HG03139 (cell line): ENCODE measurements around the gene BBOX1.
"Not testable (repeated sequence)": the region's sequence is repeated elsewhere in the genome, so short reads cannot be mapped to it uniquely, and the experiment has no call there.

Experiments
- ATAC-seq: cut with Tn5 transposase; IDR thresholded peaks from one replicate; pipeline ENCODE4 v1.9.1; 2021; ENCODE audit not compliant: unreplicated experiment

BBOX1 gene, protein sequence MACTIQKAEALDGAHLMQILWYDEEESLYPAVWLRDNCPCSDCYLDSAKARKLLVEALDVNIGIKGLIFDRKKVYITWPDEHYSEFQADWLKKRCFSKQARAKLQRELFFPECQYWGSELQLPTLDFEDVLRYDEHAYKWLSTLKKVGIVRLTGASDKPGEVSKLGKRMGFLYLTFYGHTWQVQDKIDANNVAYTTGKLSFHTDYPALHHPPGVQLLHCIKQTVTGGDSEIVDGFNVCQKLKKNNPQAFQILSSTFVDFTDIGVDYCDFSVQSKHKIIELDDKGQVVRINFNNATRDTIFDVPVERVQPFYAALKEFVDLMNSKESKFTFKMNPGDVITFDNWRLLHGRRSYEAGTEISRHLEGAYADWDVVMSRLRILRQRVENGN

GRCh38 chr11:27040302-27041115, at the start of gene BBOX1:
Gene BBOX1, plus strand, starts transcription at chr11:27040815. Its CDS starts 14,616 bp downstream, at chr11:27055431.
- no peak for ATAC-seq

- ATAC-seq: no peak
Observed at GRCh38 chr11:26992031-26992541, 48.5 kb upstream of the BBOX1 start.

DNA sequence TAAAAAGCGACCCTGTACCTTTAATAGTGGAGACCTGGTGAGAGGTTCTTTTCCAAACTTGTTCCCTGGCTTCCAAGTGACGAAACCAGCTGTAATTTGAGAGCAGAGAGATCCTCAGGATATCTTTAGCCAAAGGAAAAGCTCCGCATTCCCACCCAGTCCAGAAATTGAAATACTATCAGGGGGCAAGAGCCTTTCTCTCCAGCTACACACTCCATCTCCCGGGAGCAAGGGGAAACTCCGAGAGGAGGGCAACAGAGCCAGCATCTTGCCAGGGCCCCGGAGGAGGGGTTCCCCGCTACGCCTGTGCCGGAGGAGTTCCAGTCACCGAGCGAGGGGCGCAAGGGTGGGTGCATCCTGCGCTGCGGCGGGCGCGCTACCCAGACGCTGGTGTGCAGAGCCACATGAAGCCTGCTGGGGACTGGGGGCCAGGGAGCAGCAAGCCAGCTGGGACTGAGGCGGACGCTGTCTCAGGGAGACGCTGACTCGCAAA, 46.6 kb upstream of the BBOX1 start, which contains the start of gene FIBIN:
TSS of gene FIBIN (plus strand) at position 148 of the 493 bp plus-strand sequence. CDS start 415 bp downstream, outside the sequence.
- no peak for ATAC-seq

GRCh38 chr11:26994631-26995095, 46.0 kb upstream of the BBOX1 start:
- no peak for ATAC-seq

DNA sequence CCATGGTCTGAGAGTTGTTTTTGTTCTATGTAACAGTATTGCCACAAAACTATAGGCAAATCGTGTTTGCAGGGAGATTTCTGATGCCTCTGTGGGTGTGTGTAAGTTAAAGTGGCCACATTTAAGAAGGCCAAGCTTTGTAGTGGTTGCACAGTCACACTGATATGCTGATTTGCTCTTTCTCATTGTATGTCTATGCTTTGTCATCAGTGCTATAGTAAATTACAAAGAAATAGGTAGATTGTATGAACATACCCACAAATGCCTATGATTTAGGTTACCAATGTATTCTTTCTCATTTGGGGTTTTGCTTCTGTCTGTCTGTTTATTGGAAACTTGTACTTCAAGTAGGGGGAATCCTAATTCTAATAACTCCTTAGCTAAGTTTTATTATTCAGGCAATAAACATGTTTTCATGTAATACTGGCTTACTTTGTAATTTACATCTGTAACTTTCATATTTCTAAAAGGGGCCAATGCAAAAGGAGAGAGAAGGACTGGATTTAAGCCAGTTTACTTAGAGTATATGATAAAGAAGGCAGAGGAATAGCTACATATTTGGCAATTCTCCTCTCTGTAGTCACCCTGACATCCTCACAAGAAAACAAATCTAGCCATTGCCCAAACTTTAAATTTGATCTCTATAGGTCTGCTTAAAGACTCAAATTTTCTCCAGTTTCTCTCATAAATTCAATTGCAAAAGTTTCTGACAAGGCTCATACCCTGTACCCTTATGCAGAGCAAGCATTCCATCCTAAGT, 44.7 kb upstream of the BBOX1 start:
- no peak for ATAC-seq

- ATAC-seq: no peak
Observed at GRCh38 chr11:26997378-26997777, 43.2 kb upstream of the BBOX1 start.

GRCh38 chr11:27001136-27001730, 39.4 kb upstream of the BBOX1 start:
- ATAC-seq: not testable (repeated sequence)

DNA sequence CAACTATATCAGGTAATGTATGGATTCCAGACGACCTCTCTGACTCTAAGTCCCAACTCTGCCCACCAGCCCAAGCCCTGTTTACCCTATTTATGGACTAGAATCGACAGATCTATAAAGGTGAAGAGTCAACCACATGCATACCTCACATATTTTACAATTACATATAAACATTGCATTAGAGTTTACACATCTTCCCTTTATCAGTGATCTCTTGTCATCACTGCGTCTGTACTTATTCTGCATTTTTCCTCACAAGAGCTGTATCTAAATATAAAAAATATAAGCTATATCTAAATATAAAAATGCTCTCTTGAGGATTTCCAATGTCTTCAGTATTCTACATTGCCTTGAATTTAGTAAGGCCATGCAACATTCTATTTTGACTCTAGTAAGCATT, 38.2 kb upstream of the BBOX1 start:
- no peak for ATAC-seq

GRCh38 chr11:27002838-27003237, 37.8 kb upstream of the BBOX1 start:
- ATAC-seq: no peak

- ATAC-seq: no peak
Observed at GRCh38 chr11:27004103-27004502, 36.5 kb upstream of the BBOX1 start.

GRCh38 chr11:27008811-27009535, 31.6 kb upstream of the BBOX1 start:
- ATAC-seq: no peak

GRCh38 chr11:27011560-27012233, 28.9 kb upstream of the BBOX1 start:
- ATAC-seq: no peak

GRCh38 chr11:27012234-27012921, 28.2 kb upstream of the BBOX1 start:
- ATAC-seq: no peak

GRCh38 chr11:27013781-27014361, 26.7 kb upstream of the BBOX1 start:
- no peak for ATAC-seq

DNA sequence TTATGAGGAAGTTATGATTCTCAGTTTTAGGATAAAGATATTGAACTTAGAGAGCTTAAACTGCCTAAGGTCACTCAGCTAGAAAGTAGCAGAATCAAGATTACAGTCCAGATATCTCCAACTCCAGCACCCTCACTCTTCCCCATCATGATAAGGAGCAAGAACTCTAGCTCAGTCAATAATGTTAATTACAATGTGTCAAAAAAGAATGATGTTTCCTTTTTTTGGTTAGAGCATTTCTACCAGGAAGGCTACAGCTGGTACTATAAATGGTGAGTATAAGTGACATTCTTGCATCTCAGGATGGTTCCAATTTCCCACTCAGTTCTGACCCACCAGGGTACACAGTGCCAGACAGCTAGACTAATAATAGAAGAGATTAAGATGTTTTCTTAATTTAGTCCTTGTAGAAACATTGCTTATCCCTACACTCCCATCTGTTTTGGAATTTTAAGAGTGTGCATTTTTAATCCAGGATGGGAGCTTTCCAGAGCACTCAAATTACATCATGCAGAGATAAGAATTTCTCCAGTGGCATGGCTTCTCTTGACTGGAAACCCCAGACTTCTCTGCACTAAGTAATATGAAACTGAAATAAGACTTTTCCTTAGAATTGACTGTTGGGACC, 21.6 kb upstream of the BBOX1 start:
- ATAC-seq: no peak

DNA sequence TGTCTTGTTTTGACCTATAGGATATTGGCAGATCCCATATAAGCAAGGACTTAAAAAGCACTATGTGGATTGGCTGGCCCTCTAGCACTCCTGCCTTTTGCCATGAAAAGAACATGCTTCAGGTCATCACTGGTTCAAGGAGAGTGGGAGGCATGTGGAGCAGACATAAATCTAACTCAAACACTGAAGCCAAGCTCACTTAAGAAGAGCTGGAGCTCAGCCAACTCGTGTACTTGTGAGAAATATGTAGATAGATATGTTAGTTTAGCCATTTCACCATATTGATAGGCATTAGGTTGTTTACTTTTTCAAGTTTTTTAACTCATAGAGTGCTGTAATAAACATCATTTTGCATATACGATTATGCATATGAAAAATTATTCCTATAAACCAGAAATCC, 19.9 kb upstream of the BBOX1 start:
- no peak for ATAC-seq

DNA sequence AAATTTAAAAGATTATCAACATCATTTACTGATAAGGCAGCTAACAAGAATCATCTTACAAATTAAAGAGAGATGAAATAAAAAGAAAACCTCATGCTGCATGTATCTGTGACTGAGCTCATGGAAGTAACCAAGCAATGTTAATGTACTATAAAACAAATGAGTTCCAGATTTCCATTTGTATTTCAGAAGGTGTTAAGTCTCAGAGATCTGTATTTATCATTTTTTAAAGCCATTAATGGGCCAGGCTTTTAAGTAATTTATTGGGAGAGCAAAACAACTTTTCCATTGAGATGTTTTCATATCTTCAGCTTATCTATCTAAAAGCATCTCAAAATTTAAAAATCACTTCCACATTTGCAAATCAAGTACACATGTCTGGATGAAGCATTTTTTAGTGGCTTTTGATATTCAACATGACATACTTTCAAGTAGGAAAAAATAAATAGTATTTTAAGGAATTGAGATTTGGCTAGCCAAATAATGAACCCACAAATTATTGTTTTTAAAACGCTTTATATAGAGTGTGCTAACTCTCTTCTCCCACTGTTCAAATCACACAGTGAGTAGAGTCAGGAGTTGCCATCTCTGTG, 17.9 kb upstream of the BBOX1 start:
- no peak for ATAC-seq
